Fibroblast of villous mesenchyme (primary cell): ENCODE results near the gene KERA. TPM values are rescaled to one million over a fixed set of nuclear protein-coding genes. Genes with fewer than 3 reads are reported as not detected.

Experiments
- DNase-seq: peaks from one replicate; pipeline ENCODE4 v3.0.0-alpha.2; 2010; ENCODE audit warnings: low read depth
- H3K4me3 ChIP-seq: 2 replicates; pipeline ENCODE4 v1.5.1; 2011; ENCODE audit warnings: low read depth, mild to moderate bottlenecking, low read length
- total RNA-seq: library from RNA; depleted of rRNA; stranded (reverse); fragments of >200 nt; gene quantifications from 2 replicates; pipeline ENCODE4 v1.2.3, GENCODE V29; 2012
- TF ChIP-seq, protein P1 (sequence below): IDR thresholded peaks from 2 replicates; pipeline ENCODE4 v1.5.1; 2012; ENCODE audit warnings: low read depth, mild to moderate bottlenecking, low read length; ENCODE audit not compliant: insufficient read depth

The KERA gene
- total RNA-seq, 1 donor: not detected

DNA sequence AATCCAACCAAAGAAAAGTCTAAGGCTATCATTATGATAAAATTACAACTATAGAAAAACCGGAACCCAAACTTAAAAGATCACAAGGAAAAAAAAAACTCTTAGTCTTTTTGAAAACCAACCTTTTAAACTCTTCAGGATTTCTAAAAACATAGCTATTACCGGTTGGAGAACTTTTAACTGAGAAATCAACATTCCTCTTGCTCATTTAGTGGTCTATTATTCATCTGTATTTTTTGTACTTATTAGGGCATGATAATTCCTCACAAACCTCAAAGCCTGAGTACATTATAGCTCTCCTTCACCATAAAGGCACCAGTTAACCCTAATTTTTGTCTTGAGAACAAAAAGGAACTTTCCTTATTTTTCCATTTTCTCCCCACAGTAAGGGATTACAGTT is 43.1 kb upstream of the KERA start:
- peak; percentile 34 for DNase-seq
- TF ChIP-seq, protein P1, sequence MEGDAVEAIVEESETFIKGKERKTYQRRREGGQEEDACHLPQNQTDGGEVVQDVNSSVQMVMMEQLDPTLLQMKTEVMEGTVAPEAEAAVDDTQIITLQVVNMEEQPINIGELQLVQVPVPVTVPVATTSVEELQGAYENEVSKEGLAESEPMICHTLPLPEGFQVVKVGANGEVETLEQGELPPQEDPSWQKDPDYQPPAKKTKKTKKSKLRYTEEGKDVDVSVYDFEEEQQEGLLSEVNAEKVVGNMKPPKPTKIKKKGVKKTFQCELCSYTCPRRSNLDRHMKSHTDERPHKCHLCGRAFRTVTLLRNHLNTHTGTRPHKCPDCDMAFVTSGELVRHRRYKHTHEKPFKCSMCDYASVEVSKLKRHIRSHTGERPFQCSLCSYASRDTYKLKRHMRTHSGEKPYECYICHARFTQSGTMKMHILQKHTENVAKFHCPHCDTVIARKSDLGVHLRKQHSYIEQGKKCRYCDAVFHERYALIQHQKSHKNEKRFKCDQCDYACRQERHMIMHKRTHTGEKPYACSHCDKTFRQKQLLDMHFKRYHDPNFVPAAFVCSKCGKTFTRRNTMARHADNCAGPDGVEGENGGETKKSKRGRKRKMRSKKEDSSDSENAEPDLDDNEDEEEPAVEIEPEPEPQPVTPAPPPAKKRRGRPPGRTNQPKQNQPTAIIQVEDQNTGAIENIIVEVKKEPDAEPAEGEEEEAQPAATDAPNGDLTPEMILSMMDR: no peak
- H3K4me3 ChIP-seq: no peak overlapping the region

DNA sequence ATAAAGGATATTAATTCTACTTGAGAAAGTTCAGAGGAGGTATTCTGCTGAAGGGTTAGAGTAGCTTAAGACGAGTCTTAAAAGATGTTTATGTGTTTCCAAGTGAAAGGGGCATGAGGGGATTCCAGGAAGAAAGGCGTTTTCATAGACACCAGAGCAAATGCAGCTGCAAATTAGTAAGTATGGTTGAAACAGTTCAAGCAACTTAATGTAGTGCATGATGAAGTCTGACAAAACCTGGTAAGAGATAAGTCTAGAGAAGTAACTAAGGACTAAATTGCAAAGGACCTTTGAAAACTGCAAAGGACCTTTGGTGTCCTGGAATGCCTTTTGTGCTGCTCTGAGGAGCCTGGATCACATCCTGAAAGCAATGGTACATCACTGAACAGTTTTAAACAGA is 42.0 kb upstream of the KERA start:
- peak; percentile 91 for DNase-seq
- no peak overlapping the region for H3K4me3 ChIP-seq
- TF ChIP-seq, protein P1: no peak

- DNase-seq: peak; percentile 91
- H3K4me3 ChIP-seq: no peak overlapping the region
- TF ChIP-seq, protein P1: no peak
These were observed 41.5 kb upstream of the KERA start for GRCh38 chr12:91099341-91099740.

DNA sequence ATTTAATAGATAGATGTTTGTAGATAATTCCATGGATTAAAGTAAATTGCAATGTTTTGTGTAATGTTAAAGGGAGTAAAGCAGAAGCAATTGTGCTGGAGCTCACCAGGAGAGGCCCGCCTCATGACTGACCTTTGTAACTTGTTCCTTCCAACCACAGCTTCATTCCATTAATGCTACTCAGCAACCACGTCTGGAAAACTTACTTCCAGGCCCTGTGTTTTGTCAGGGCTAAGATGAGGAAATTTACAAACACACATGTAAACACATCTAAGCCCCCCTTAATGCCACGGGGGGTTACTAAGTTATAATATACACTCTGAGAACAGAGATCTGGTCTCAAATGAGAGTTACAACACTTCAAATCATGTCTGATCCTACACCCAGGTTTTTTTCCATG is 41.1 kb upstream of the KERA start:
- DNase-seq: peak; percentile 100
- H3K4me3 ChIP-seq: no peak overlapping the region
- TF ChIP-seq, protein P1: no peak

DNA sequence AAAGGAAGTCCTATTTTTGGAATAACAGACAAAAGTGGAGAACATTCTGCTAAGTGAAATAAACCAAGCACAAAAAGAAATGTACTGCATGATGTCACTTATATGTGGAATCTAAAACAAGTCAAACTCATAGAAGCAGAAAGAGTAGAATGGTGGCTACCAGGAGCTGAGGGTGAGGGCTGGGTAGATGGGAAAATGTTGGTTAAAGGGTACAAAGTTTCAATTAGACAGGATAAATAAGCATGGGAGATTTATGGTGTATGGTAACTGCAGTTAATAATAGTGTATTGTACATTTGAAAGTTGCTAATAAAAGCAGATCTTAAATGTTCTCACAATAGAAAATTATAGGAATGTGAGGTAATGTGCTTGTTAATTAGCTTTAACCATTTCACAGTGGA is 40.6 kb upstream of the KERA start:
- no peak for DNase-seq
- H3K4me3 ChIP-seq: no peak overlapping the region
- TF ChIP-seq, protein P1: no peak

GRCh38 chr12:91094957-91095356 is 37.1 kb upstream of the KERA start:
- DNase-seq: no peak
- no peak overlapping the region for H3K4me3 ChIP-seq
- TF ChIP-seq, protein P1: no peak

DNA sequence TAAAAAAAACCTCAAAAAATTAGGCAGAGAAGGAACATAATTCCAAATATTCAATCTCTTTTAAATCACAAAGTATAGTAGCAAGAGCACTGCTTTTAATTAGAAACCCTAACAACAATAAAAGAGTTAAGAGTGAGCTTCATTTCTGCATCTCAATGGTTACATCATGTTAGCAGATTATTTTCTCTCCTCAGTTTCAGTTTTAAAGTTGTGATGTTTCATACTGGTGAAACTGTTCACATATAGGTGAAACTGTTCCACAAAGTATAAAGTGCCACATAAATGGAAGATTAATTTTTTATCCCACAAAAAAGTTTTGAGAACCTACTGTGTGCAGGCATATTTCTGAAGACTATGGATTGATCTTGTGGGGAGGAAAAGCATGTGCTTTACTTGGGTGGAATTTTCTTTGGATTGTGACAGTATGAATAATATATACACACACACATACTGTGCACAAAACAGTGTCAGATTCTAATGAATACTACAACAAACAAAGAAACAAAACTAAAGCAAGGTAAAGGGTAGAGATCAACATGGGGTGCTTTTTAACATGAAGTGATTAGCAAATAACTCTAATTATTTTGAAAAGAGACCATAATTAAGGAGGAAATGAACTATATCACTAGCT is 36.3 kb upstream of the KERA start:
- peak; percentile 47 for DNase-seq
- TF ChIP-seq, protein P1: no peak
- no peak overlapping the region for H3K4me3 ChIP-seq
